ENCODE data around the gene SPTLC2. TPM values are rescaled to one million over a fixed set of nuclear protein-coding genes. Genes with fewer than 3 reads are reported as not detected.

SPTLC2 gene
- total and polyA plus RNA-seq, 2 of the 8 experiments (the other 6 are each of a cell fraction or from before 2014, with no cell fraction given), result 8.9 to 35.1 TPM

GRCh38 chr14:77467801-77468200 lies 148.6 kb downstream of the SPTLC2 start:
- H3K36me3 ChIP-seq (ENCODE audit: control insufficient read depth in 2 of 4, insufficient read depth in 4 of 4, low read length in 3 of 4), result peaks cover 22 to 65% (median 45%) of the 10 kb centered on the region in 4 experiments

More at GRCh38 chr14:77467801-77468200, 148.6 kb downstream of the SPTLC2 start:
- Histone ChIP-seq H3K56ac (replicated peaks; ENCODE audit: insufficient read length, low read depth, low read length) (no peak overlapping the region), H2BK15ac (ENCODE audit: low read length) (no peak overlapping the region), H2BK5ac (ENCODE audit: low read depth, low read length) (no peak overlapping the region), H2BK12ac (ENCODE audit: low read depth, low read length) (no peak overlapping the region), H2AFZ (ENCODE audit: low read length) (no peak overlapping the region), H3K18ac (ENCODE audit: extremely low read depth, low read length) (no peak overlapping the region), H4K5ac (ENCODE audit: insufficient read length, low read depth, low read length) (no peak overlapping the region), H2BK20ac (ENCODE audit: low read length) (no peak overlapping the region), H4K8ac (ENCODE audit: extremely low read depth, insufficient read depth, low read length) (no peak overlapping the region), H3K27ac (ENCODE audit: low read depth, low read length) (no peak overlapping the region), H3K4ac (replicated peaks; ENCODE audit: insufficient read length, low read depth, low read length) (no peak overlapping the region), H3K27me3 (replicated peaks in 1 of 4; ENCODE audit: control insufficient read depth in 3 of 4, extremely low read depth in 1 of 4, insufficient read depth in 3 of 4, low read length in 3 of 4) (no peaks in the 10 kb centered on the region), H3K79me2 (ENCODE audit: control insufficient read depth in 1 of 2, insufficient read depth in 2 of 2, low read length in 2 of 2) (no peaks in the 10 kb centered on the region), H3K79me1 (ENCODE audit: low read depth, low read length) (no peaks in the 10 kb centered on the region), H3K23me2 (ENCODE audit: low read depth, low read length) (no peaks in the 10 kb centered on the region), H2BK120ac (replicated peaks; ENCODE audit: low read depth, low read length) (no peak overlapping the region), H2AK5ac (ENCODE audit: low read depth, low read length) (no peak overlapping the region), H3K23ac (ENCODE audit: insufficient read length) (no peak overlapping the region), H3K9ac (replicated peaks in 1 of 4; ENCODE audit: extremely low read depth in 1 of 4, low read depth in 3 of 4, low read length in 3 of 4) (no peak overlapping the region), H3K4me2 (ENCODE audit: insufficient read depth in 1 of 2, low read depth in 2 of 2, low read length in 2 of 2) (no peak overlapping the region), H3K4me3 (ENCODE audit: extremely low read depth in 1 of 4, insufficient read depth in 2 of 4, low read depth in 3 of 4, low read length in 4 of 4) (no peak overlapping the region), H3K9me3 (ENCODE audit: insufficient read depth in 2 of 2, low read depth in 1 of 2, low read length in 1 of 2) (no peaks in the 10 kb centered on the region), H4K91ac (replicated peaks; ENCODE audit: insufficient read length, low read length) (no peak overlapping the region), H3K4me1 (replicated peaks in 1 of 4; ENCODE audit: control insufficient read depth in 3 of 4, insufficient read depth in 4 of 4, low read length in 3 of 4) (peaks cover 0 to 5% (median 2%) of the 10 kb centered on the region in 4 experiments; a peak in 3 of 7 replicates), H4K20me1 (replicated peaks in 1 of 2; ENCODE audit: control insufficient read depth in 1 of 2, insufficient read depth in 2 of 2, low read length in 2 of 2) (peaks cover 0 to 8% of the 10 kb centered on the region in 2 experiments), H3K14ac (ENCODE audit: insufficient read length) (no peak overlapping the region)
- TF ChIP-seq RFX5 (IDR thresholded peaks at IDR 0.05; ENCODE audit: borderline replicate concordance, low read depth, low read length), result no peak
- no peak for TF ChIP-seq HDAC2 (IDR thresholded peaks at IDR 0.05; ENCODE audit: borderline replicate concordance in 1 of 2, low read depth in 2 of 2, low read length in 2 of 2)
- no peak for TF ChIP-seq TAF1 (IDR thresholded peaks at IDR 0.05; ENCODE audit: low read depth, low read length)
- no peak for TF ChIP-seq USF2 (IDR thresholded peaks at IDR 0.05; ENCODE audit: low read length)
- TF ChIP-seq PHF8 (conservative IDR thresholded peaks at IDR 0.05; ENCODE audit: low read depth, low read length), result no peak
- no peak for TF ChIP-seq EGR1 (IDR thresholded peaks at IDR 0.05; ENCODE audit: borderline replicate concordance, low read depth, low read length)
- TF ChIP-seq POLR2AphosphoS5 (IDR thresholded peaks at IDR 0.05; ENCODE audit: low read depth, low read length), result no peak
- no peak for TF ChIP-seq BRCA1 (IDR thresholded peaks at IDR 0.05; ENCODE audit: low read depth, low read length)
- CTCF ChIA-PET (ENCODE audit: partially characterized antibody), result interaction anchor here (0.6 to 3.9 kb wide), 7 partner anchors 9 to 247 kb away, joined by 3 to 32 read pairs (median 3); partner anchors contain the start of genes AHSA1 and VIPAS39
- DNase-seq (ENCODE audit: low read depth in 1 of 2, low spot score in 2 of 2) (no peak), FAIRE-seq (no peak)
- POLR2A ChIA-PET (ENCODE audit: partially characterized antibody), result no interaction called here
- WGBS, 2 experiments (ENCODE audit: extremely low coverage in 1 of 2, insufficient coverage in 1 of 2, insufficient read length in 1 of 2, insufficient replicate concordance in 2 of 2, low coverage in 1 of 2, low lambda C conversion rate in 2 of 2, missing lambda C conversion rate in 1 of 2), result 89% methylated on average over 5 of the region's 5 CpGs; no CpG with 5 or more reads in 1 of the 2 experiments
